COR-L47 (cell line): ENCODE measurements around the gene ST6GALNAC3.
A peak's percentile ranks its signal among the peaks of the same experiment; 100 is the strongest.
"Not testable (repeated sequence)": the region's sequence is repeated elsewhere in the genome, so short reads cannot be mapped to it uniquely, and the experiment has no call there.

Source experiments
- DNase-seq: peaks from one replicate; lab custom pipeline; 2025; lab: John Stamatoyannopoulos, UW

The ST6GALNAC3 gene

GRCh38 chr1:76341816-76342215, 267.3 kb downstream of the ST6GALNAC3 start:
- not testable (repeated sequence) for DNase-seq

GRCh38 chr1:76343356-76343755, 268.8 kb downstream of the ST6GALNAC3 start:
- DNase-seq, result no peak

- DNase-seq, result peak; percentile 42
Measured at GRCh38 chr1:76351655-76352054, 277.1 kb downstream of the ST6GALNAC3 start.

- no peak for DNase-seq
Measured at GRCh38 chr1:76352741-76353435, 278.3 kb downstream of the ST6GALNAC3 start.

GRCh38 chr1:76354236-76354635, 279.7 kb downstream of the ST6GALNAC3 start:
- no peak for DNase-seq

- DNase-seq, result no peak
Measured at GRCh38 chr1:76366726-76367125, 292.2 kb downstream of the ST6GALNAC3 start.

GRCh38 chr1:76371941-76372340, 297.4 kb downstream of the ST6GALNAC3 start:
- DNase-seq, result no peak

- DNase-seq, result peak; percentile 56
Measured at GRCh38 chr1:76374086-76374485, 299.5 kb downstream of the ST6GALNAC3 start.

GRCh38 chr1:76377247-76377646, 302.7 kb downstream of the ST6GALNAC3 start:
- DNase-seq, result no peak

- DNase-seq, result peak; percentile 66
Measured at GRCh38 chr1:76379506-76379905, 305.0 kb downstream of the ST6GALNAC3 start.

- DNase-seq, result no peak
Measured at GRCh38 chr1:76381450-76382097, 307.0 kb downstream of the ST6GALNAC3 start.

GRCh38 chr1:76388261-76388660, 313.7 kb downstream of the ST6GALNAC3 start:
- DNase-seq, result no peak

GRCh38 chr1:76390456-76390855, 315.9 kb downstream of the ST6GALNAC3 start:
- no peak for DNase-seq

- DNase-seq, result no peak
Measured at GRCh38 chr1:76395059-76395458, 320.5 kb downstream of the ST6GALNAC3 start.

GRCh38 chr1:76402128-76402527, 327.6 kb downstream of the ST6GALNAC3 start:
- DNase-seq, result no peak

GRCh38 chr1:76408303-76408702, 333.8 kb downstream of the ST6GALNAC3 start:
- no peak for DNase-seq

- DNase-seq, result no peak
Measured at GRCh38 chr1:76410499-76410898, 336.0 kb downstream of the ST6GALNAC3 start.

- DNase-seq, result no peak
Measured at GRCh38 chr1:76418531-76418930, 344.0 kb downstream of the ST6GALNAC3 start.

- no peak for DNase-seq
Measured at GRCh38 chr1:76419603-76420002, 345.1 kb downstream of the ST6GALNAC3 start.

- no peak for DNase-seq
Measured at GRCh38 chr1:76425201-76426145, 350.9 kb downstream of the ST6GALNAC3 start.

GRCh38 chr1:76426606-76427005, 352.1 kb downstream of the ST6GALNAC3 start:
- DNase-seq, result no peak

GRCh38 chr1:76428028-76428427, 353.5 kb downstream of the ST6GALNAC3 start:
- no peak for DNase-seq

- no peak for DNase-seq
Measured at GRCh38 chr1:76430531-76430930, 356.0 kb downstream of the ST6GALNAC3 start.
